ENCODE results near the gene TUBA3C.
"Not testable (repeated sequence)": the region's sequence is repeated elsewhere in the genome, so short reads cannot be mapped to it uniquely, and the experiment has no call there.

The TUBA3C gene

DNA sequence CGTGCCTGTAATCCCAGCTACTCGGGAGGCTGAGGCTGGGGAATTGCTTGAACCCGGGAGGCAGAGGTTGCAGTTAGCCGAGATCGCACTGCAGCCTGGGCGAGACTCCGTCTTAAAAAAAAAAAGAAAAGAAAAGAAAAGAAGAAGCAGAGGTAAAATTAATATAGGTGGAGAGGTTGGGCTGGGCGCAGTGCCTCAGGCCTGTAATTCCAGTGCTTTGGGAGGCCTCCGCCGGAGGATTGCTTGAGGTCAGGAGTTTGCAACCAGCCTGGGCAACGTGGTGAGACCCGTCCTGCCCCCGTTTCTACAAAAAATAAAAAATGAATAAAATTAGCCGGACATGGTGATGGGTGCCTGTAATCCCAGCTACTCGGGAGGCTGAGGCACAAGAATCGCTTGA lies 912 bp upstream of the TUBA3C start:
- DNase-seq (ENCODE audit: low spot score), result no peak
- no peak for TF ChIP-seq CTCF (IDR thresholded peaks at IDR 0.05; ENCODE audit: extremely low read depth, missing control alignments)

- TF ChIP-seq CTCF (IDR thresholded peaks at IDR 0.05; ENCODE audit: extremely low read depth, missing control alignments), result no peak
- no peak for DNase-seq (ENCODE audit: low spot score)
Observed at GRCh38 chr13:19181021-19181620, 503 bp downstream of the TUBA3C start.

DNA sequence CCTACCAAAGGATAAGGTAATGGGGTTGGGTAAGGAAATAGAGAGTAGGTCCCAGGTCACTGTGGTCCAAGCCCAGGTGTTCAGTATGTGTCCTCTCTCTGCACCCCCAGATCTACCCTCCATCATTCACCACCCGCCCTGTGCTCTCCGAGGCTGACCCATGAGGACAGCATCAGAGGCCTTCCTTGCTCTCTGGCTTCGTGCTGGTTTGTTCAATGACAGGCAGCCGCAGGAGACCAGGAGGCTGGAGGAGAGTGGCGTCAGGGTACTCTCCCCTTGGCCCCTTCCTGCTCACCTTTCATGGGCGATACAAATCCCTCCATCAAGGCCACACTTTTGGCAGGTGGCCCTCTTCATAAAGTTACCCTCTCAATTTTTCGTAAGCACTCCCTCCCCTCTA lies 1.7 kb downstream of the TUBA3C start:
- no peak for DNase-seq (ENCODE audit: low spot score)
- TF ChIP-seq CTCF (IDR thresholded peaks at IDR 0.05; ENCODE audit: extremely low read depth, missing control alignments), result no peak

DNA sequence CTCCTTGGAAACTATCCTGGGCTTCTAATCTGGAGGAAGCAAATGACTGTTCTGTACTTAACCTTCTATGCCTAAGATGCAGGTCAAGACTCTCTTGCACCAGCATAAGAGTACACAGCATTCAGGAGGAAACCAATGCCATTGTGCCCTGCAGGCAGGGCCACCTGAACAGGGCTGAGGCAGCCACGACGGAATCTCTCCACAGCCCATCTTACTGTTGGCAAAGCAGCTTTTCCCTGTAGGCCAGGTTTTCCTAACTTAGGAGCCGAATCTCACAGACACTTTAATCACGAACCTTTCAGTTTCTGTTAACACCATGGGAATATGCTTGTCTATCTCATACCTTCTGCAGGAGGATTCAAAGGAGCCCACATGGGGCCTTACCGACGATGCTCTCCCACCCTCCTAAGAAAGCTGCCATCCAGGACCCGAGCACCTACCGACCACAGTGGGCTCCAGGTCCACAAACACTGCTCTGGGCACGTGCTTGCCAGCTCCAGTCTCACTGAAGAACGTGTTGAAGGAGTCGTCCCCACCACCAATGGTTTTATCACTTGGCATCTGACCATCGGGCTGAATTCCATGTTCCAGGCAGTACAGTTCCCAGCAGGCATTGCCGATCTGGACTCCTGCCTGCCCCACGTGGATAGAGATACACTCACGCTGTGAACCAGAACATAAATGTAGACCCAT lies 2.6 kb downstream of the TUBA3C start:
- DNase-seq (ENCODE audit: low spot score), result no peak
- no peak for TF ChIP-seq CTCF (IDR thresholded peaks at IDR 0.05; ENCODE audit: extremely low read depth, missing control alignments)

GRCh38 chr13:19176981-19177776 lies 4.4 kb downstream of the TUBA3C start:
- DNase-seq (ENCODE audit: low spot score), result not testable (repeated sequence)

DNA sequence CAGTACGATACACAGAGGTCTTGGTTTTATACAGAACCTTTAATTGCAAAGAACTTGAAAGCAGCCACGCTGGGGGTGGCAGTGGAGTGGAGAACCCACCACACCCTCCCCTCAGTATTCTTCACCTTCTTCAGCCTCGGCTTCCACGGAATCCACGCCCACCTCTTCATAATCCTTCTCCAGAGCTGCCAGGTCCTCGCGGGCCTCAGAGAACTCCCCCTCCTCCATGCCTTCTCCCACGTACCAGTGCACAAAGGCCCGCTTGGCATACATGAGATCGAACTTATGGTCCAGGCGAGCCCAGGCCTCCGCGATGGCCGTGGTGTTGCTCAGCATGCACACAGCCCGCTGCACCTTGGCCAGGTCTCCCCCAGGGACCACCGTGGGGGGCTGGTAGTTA lies 7.9 kb downstream of the TUBA3C start:
- no peak for TF ChIP-seq CTCF (IDR thresholded peaks at IDR 0.05; ENCODE audit: extremely low read depth, missing control alignments)
- DNase-seq (ENCODE audit: low spot score), result no peak

DNA sequence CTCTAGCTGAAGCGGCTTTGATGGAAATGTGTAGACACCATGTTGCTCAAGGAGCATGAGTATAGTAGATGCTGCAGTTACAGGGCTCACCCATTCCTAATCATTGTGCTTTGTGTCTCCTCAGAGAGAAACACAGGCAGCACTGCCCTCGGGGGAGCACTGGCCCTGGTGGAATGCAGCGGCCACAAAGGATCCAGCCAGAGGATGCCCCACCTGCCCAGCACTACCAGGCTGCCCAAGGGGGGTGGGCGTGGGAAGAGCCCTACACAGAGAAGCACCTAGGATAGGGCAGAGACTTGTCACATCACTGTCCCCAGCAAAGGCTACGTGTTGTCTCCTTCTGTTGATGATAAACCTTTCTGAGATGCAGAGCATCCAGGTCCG lies 9.0 kb downstream of the TUBA3C start:
- no peak for DNase-seq (ENCODE audit: low spot score)
- no peak for TF ChIP-seq CTCF (IDR thresholded peaks at IDR 0.05; ENCODE audit: extremely low read depth, missing control alignments)

Measured in GM20000 (cell line).